T1000 (cell line): Measurements from ENCODE around the gene CGRRF1.

Experiments used
- DNase-seq: peaks from one replicate; lab custom pipeline; 2025; ENCODE audit warnings: mixed read lengths; lab: John Stamatoyannopoulos, UW

CGRRF1 gene

GRCh38 chr14:54489731-54490444, 19.8 kb upstream of the CGRRF1 start:
- no peak for DNase-seq

- no peak for DNase-seq
These were observed 19.1 kb upstream of the CGRRF1 start for GRCh38 chr14:54490445-54491175.

GRCh38 chr14:54493293-54493692, 16.4 kb upstream of the CGRRF1 start:
- no peak for DNase-seq

GRCh38 chr14:54497224-54497623, 12.5 kb upstream of the CGRRF1 start:
- no peak for DNase-seq

GRCh38 chr14:54498095-54498531, 11.6 kb upstream of the CGRRF1 start:
- no peak for DNase-seq

GRCh38 chr14:54498579-54498978, 11.1 kb upstream of the CGRRF1 start:
- DNase-seq = no peak

GRCh38 chr14:54500744-54501143, 9.0 kb upstream of the CGRRF1 start:
- DNase-seq = no peak

- no peak for DNase-seq
These were observed 8.2 kb upstream of the CGRRF1 start for GRCh38 chr14:54501480-54501879.

GRCh38 chr14:54502602-54503001, 7.1 kb upstream of the CGRRF1 start:
- DNase-seq = no peak

- no peak for DNase-seq
These were observed 6.2 kb upstream of the CGRRF1 start for GRCh38 chr14:54503486-54503885.

- DNase-seq = no peak
These were observed 2.7 kb downstream of the CGRRF1 start for GRCh38 chr14:54512393-54512792.

GRCh38 chr14:54515670-54516069, 6.0 kb downstream of the CGRRF1 start:
- no peak for DNase-seq

GRCh38 chr14:54516709-54517108, 7.0 kb downstream of the CGRRF1 start:
- no peak for DNase-seq

GRCh38 chr14:54524410-54524809, 14.7 kb downstream of the CGRRF1 start:
- no peak for DNase-seq

GRCh38 chr14:54528973-54529372, 19.3 kb downstream of the CGRRF1 start:
- no peak for DNase-seq

GRCh38 chr14:54529811-54530210, 20.1 kb downstream of the CGRRF1 start:
- no peak for DNase-seq

GRCh38 chr14:54532111-54533012, 22.7 kb downstream of the CGRRF1 start:
- no peak for DNase-seq

- DNase-seq = no peak
These were observed 23.4 kb downstream of the CGRRF1 start for GRCh38 chr14:54533100-54533499.

GRCh38 chr14:54535126-54535525, 25.4 kb downstream of the CGRRF1 start:
- no peak for DNase-seq

- DNase-seq = no peak
These were observed 25.9 kb downstream of the CGRRF1 start for GRCh38 chr14:54535646-54536045.

GRCh38 chr14:54537651-54538050, 27.9 kb downstream of the CGRRF1 start:
- DNase-seq = no peak

- DNase-seq = no peak
These were observed 28.3 kb downstream of the CGRRF1 start for GRCh38 chr14:54538055-54538454.
